Body of pancreas (tissue), 4 donors: Measurements from ENCODE around the gene CFAP299.
"Not testable (repeated sequence)": the region's sequence is repeated elsewhere in the genome, so short reads cannot be mapped to it uniquely, and the experiment has no call there.

Source experiments
- CTCF ChIP-seq, 7 experiments: fragments of 450-650 bp in 4 of 7; fragments of 200-600 bp in 3 of 7; sonication (generic) in 3 of 7; IDR thresholded peaks; one replicate each; pipeline ENCODE4 v1.5.1; 2016 to 2019; ENCODE audit warnings: antibody characterized with exemption in 7 of 7
- POLR2A ChIP-seq, 3 donors: fragments of 450-650 bp; IDR thresholded peaks; one replicate each; pipeline ENCODE4 v1.6.1; 2016; ENCODE audit warnings: antibody characterized with exemption in 3 of 3, mild to moderate bottlenecking in 2 of 3

- TF ChIP-seq CTCF, POLR2A (IDR thresholded peaks at IDR 0.05): not testable (repeated sequence)
Measured at GRCh38 chr4:80800719-80801118, 465.2 kb downstream of the CFAP299 start.
